ENCODE results near the gene EEIG2. TPM values are rescaled to one million over a fixed set of nuclear protein-coding genes. Genes with fewer than 3 reads are reported as not detected.
A peak's percentile ranks its signal among the peaks of the same experiment; 100 is the strongest.

The EEIG2 gene
- polyA plus RNA-seq, 1 of the 3 experiments (the other 2 are of a cell fraction) = 2.9 TPM

DNA sequence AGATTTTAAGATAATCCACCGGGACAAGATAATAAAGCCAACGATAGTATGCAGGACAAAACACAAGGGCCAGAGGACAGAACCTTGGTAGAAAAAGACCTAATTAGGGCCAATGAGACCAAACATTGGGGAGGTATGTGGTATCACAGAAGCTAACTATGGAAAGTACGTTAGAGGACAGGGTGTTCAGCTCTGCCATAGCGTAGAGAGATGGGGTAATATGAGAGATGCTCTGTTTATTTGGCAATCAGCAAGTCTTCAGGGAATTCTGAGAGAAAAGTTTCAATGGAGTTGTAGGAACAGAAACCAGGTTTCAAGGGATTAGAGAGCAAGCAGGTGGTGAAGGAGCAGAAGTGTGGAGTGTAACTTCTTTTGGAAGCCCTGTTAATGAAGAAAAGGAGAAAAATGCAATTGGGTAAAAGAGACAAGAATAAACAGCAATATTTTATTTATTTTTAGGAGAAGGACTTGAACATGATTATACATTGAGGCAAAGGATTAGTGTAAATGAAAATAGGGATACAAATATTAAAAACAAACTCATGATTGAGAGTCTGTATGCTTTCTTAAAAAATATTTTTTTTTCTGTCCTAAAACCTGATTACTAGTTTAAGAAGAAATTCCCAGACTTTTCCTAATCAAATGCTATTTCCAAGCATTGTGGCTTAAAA, 24.0 kb downstream of the EEIG2 start:
- CTCF ChIA-PET = interaction anchor here (1.5 kb wide), 1 partner anchor 25 kb away, joined by 4 read pairs; no protein-coding TSS in a partner anchor

GRCh38 chr1:108584428-108584856, 24.5 kb downstream of the EEIG2 start:
- Histone ChIP-seq H3F3A (replicated peaks; ENCODE audit: insufficient read depth) (peaks cover 9% of the 10 kb centered on the region), H3K4me1 (ENCODE audit: control insufficient read depth in 1 of 2, insufficient read depth in 2 of 2, low read depth in 1 of 2, low read length in 1 of 2) (peaks cover 0 to 29% of the 10 kb centered on the region in 2 experiments; a peak in 2 of 4 replicates), H3K9me3 (peaks cover 9% of the 10 kb centered on the region; the same call in 1 of the 2 replicates), H3K27me3 (ENCODE audit: insufficient read depth) (no peaks in the 10 kb centered on the region), H3K27ac (ENCODE audit: low read depth in 2 of 2, low read length in 1 of 2) (peak overlapping the region in 1 of 2 experiments; percentile 52; a peak in 1 of 4 replicates), H3K4me2 (peak overlapping the region; percentile 8; the same call in 1 of the 2 replicates), H3K4me3 (ENCODE audit: low read depth in 2 of 2, low read length in 1 of 2) (no peak overlapping the region), H3K79me2 (ENCODE audit: insufficient read depth) (peaks cover 10% of the 10 kb centered on the region; the same call in 1 of the 2 replicates), H4K20me1 (ENCODE audit: insufficient read depth) (no peaks in the 10 kb centered on the region), H3K9me2 (no peaks in the 10 kb centered on the region), H3K9ac (no peak overlapping the region), H3K36me3 (replicated peaks in 1 of 2; ENCODE audit: control insufficient read depth in 1 of 2, insufficient read depth in 2 of 2, low read length in 1 of 2) (no peaks in the 10 kb centered on the region), H2AFZ (ENCODE audit: low read depth) (no peak overlapping the region)
- ChIA-PET CTCF (interaction anchor here (1.1 to 1.5 kb wide), 3 partner anchors 23 to 25 kb away, joined by 3 to 4 read pairs (median 4); partner anchors contain the start of gene EEIG2), POLR2A (no interaction called here)
- DNase-seq = no peak
- 60% methylated on average over 5 of the region's 5 CpGs for WGBS (ENCODE audit: low lambda C conversion rate)
- TF ChIP-seq FOSL2 (IDR thresholded peaks at IDR 0.05; ENCODE audit: borderline replicate concordance, low read depth) (no peak), ZBTB33 (IDR thresholded peaks at IDR 0.05; ENCODE audit: borderline replicate concordance, low read depth) (no peak), RFX5 (IDR thresholded peaks at IDR 0.05; ENCODE audit: low read length) (no peak), RCOR1 (IDR thresholded peaks at IDR 0.05; ENCODE audit: low read length) (no peak), CHD2 (IDR thresholded peaks at IDR 0.05; ENCODE audit: low read length, partially characterized antibody) (no peak), PBX3 (IDR thresholded peaks at IDR 0.05) (no peak)
- TF ChIP-seq, protein P1, sequence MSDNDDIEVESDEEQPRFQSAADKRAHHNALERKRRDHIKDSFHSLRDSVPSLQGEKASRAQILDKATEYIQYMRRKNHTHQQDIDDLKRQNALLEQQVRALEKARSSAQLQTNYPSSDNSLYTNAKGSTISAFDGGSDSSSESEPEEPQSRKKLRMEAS (IDR thresholded peaks at IDR 0.05; ENCODE audit: low read depth) = no peak

More for the DNA sequence above, 24.0 kb downstream of the EEIG2 start:
- peaks cover 9% of the 10 kb centered on the region for H3F3A ChIP-seq (replicated peaks; ENCODE audit: insufficient read depth)
- 92% methylated on average over 4 of the region's 4 CpGs for WGBS (ENCODE audit: low lambda C conversion rate)
- peaks cover 0 to 29% of the 10 kb centered on the region in 2 experiments; a peak in 2 of 4 replicates for H3K4me1 ChIP-seq (ENCODE audit: control insufficient read depth in 1 of 2, insufficient read depth in 2 of 2, low read depth in 1 of 2, low read length in 1 of 2)
- no peak for DNase-seq
- H3K9me2 ChIP-seq = no peaks in the 10 kb centered on the region
- H3K79me2 ChIP-seq (ENCODE audit: insufficient read depth) = peaks cover 9% of the 10 kb centered on the region; the same call in 1 of the 2 replicates
- no peak overlapping the region for H3K9ac ChIP-seq
- TF ChIP-seq ELF1 (IDR thresholded peaks at IDR 0.05) = no peak
- no peak for TF ChIP-seq RCOR1 (IDR thresholded peaks at IDR 0.05; ENCODE audit: low read length)
- no peak for TF ChIP-seq TAF1 (IDR thresholded peaks at IDR 0.05; ENCODE audit: borderline replicate concordance, low read depth, low read length)
- no peak for TF ChIP-seq YY1 (IDR thresholded peaks at IDR 0.05; ENCODE audit: low read depth)
- TF ChIP-seq TCF12 (IDR thresholded peaks at IDR 0.05) = no peak
- TF ChIP-seq POLR2AphosphoS5 (IDR thresholded peaks at IDR 0.05; ENCODE audit: low read depth, low read length) = no peak
- TF ChIP-seq SMC3 (IDR thresholded peaks at IDR 0.05; ENCODE audit: low read depth, low read length) = no peak
- TF ChIP-seq, protein P2, sequence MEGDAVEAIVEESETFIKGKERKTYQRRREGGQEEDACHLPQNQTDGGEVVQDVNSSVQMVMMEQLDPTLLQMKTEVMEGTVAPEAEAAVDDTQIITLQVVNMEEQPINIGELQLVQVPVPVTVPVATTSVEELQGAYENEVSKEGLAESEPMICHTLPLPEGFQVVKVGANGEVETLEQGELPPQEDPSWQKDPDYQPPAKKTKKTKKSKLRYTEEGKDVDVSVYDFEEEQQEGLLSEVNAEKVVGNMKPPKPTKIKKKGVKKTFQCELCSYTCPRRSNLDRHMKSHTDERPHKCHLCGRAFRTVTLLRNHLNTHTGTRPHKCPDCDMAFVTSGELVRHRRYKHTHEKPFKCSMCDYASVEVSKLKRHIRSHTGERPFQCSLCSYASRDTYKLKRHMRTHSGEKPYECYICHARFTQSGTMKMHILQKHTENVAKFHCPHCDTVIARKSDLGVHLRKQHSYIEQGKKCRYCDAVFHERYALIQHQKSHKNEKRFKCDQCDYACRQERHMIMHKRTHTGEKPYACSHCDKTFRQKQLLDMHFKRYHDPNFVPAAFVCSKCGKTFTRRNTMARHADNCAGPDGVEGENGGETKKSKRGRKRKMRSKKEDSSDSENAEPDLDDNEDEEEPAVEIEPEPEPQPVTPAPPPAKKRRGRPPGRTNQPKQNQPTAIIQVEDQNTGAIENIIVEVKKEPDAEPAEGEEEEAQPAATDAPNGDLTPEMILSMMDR (IDR thresholded peaks at IDR 0.05) = no peak
- no peak for TF ChIP-seq JUND (IDR thresholded peaks at IDR 0.05)
- TF ChIP-seq, protein P3, sequence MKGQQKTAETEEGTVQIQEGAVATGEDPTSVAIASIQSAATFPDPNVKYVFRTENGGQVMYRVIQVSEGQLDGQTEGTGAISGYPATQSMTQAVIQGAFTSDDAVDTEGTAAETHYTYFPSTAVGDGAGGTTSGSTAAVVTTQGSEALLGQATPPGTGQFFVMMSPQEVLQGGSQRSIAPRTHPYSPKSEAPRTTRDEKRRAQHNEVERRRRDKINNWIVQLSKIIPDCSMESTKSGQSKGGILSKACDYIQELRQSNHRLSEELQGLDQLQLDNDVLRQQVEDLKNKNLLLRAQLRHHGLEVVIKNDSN (IDR thresholded peaks at IDR 0.05; ENCODE audit: borderline replicate concordance, low read depth) = no peak
- no peak for TF ChIP-seq NFIC (IDR thresholded peaks at IDR 0.05; ENCODE audit: borderline replicate concordance)
- TF ChIP-seq, protein P4, sequence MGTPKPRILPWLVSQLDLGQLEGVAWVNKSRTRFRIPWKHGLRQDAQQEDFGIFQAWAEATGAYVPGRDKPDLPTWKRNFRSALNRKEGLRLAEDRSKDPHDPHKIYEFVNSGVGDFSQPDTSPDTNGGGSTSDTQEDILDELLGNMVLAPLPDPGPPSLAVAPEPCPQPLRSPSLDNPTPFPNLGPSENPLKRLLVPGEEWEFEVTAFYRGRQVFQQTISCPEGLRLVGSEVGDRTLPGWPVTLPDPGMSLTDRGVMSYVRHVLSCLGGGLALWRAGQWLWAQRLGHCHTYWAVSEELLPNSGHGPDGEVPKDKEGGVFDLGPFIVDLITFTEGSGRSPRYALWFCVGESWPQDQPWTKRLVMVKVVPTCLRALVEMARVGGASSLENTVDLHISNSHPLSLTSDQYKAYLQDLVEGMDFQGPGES (IDR thresholded peaks at IDR 0.05; ENCODE audit: low read depth, low read length) = no peak
- TF ChIP-seq SIN3A (IDR thresholded peaks at IDR 0.05; ENCODE audit: borderline replicate concordance, low read depth, low read length) = no peak
- TF ChIP-seq RAD21 (IDR thresholded peaks at IDR 0.05; ENCODE audit: low read length) = no peak
- no peaks in the 10 kb centered on the region for H4K20me1 ChIP-seq (ENCODE audit: insufficient read depth)
- H3K9me3 ChIP-seq = peaks cover 9% of the 10 kb centered on the region; the same call in 1 of the 2 replicates
- peak overlapping the region; percentile 8; the same call in 1 of the 2 replicates for H3K4me2 ChIP-seq
- peak overlapping the region in 1 of 2 experiments; percentile 52; a peak in 1 of 4 replicates for H3K27ac ChIP-seq (ENCODE audit: low read depth in 2 of 2, low read length in 1 of 2)
- POLR2A ChIA-PET = no interaction called here
- H3K4me3 ChIP-seq (ENCODE audit: low read depth in 2 of 2, low read length in 1 of 2) = no peak overlapping the region
- no peaks in the 10 kb centered on the region for H3K27me3 ChIP-seq (ENCODE audit: insufficient read depth)
- H3K36me3 ChIP-seq (replicated peaks in 1 of 2; ENCODE audit: control insufficient read depth in 1 of 2, insufficient read depth in 2 of 2, low read length in 1 of 2) = no peaks in the 10 kb centered on the region
- H2AFZ ChIP-seq (ENCODE audit: low read depth) = no peak overlapping the region

Data from SK-N-SH (cell line).